GM12891 (cell line): ENCODE data around the gene TRPC4AP.

ENCODE experiments used
- DNase-seq: peaks from one replicate; pipeline ENCODE4 v3.0.0; 2011; ENCODE audit warnings: low spot score; ENCODE audit not compliant: insufficient read length
- FAIRE-seq: peaks from 2 replicates; lab custom pipeline; 2011; peaks lifted over from hg19 to GRCh38; lab: Jason Lieb, UNC
- PAX5 ChIP-seq: IDR thresholded peaks from 2 replicates; pipeline ENCODE4 v1.6.1; 2011; ENCODE audit warnings: low read length, moderate library complexity, mild to moderate bottlenecking; ENCODE audit not compliant: insufficient read depth, severe bottlenecking
- POLR2A ChIP-seq: IDR thresholded peaks from 2 replicates; pipeline ENCODE4 v1.6.1; 2011; ENCODE audit warnings: low read depth, low read length, control low read depth
- POLR2AphosphoS5 ChIP-seq: IDR thresholded peaks from 2 replicates; pipeline ENCODE4 v1.6.1; 2011; ENCODE audit warnings: low read depth, low read length, control low read depth
- POU2F2 ChIP-seq: IDR thresholded peaks from 2 replicates; pipeline ENCODE4 v1.6.1; 2011; ENCODE audit warnings: low read depth, mild to moderate bottlenecking, control low read depth, low read length, moderate library complexity
- SPI1 ChIP-seq: IDR thresholded peaks from 2 replicates; pipeline ENCODE4 v1.6.1; 2011; ENCODE audit warnings: low read depth, low read length, control low read depth
- TAF1 ChIP-seq: IDR thresholded peaks from 2 replicates; pipeline ENCODE4 v1.6.1; 2011; ENCODE audit warnings: low read depth, low read length, control low read depth

The TRPC4AP gene

DNA sequence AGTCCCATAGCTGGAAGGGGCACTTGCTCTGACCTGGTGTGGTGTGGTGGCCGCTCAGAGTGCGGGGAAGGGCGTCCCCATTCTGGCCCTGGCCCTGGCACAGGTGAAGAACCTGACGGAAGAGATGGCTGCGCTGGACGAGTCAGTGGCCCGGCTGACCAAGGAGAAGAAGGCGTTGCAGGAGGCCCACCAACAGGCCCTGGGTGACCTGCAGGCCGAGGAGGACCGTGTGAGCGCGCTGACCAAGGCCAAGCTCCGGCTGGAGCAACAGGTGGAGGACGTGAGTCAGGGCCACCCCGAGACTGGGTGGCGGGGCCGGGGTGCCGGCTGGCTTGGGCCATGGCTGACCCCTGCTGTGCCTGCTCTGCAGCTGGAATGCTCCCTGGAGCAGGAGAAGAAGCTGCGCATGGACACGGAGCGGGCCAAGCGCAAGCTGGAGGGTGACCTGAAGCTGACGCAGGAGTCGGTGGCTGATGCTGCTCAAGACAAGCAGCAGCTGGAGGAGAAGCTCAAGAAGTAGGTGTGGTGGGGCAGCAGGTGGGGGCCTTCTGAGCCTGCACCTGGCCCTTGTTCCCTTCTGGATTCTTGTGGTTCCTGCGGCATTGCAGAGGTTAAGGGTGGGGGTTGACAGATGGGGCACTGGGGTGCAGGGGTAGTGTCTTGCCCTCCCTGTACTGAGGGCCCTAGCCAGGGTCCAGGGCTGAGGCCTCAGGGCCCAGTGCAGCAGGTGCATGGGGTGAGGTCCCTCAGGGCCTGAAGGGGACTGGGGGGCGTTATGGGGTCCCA is 96.2 kb downstream of the TRPC4AP start:
- DNase-seq (no peak), FAIRE-seq (no peak)
- TF ChIP-seq POLR2AphosphoS5 (no peak), POU2F2 (no peak), POLR2A (no peak), TAF1 (no peak), SPI1 (no peak), PAX5 (no peak)

- DNase-seq = no peak
- TF ChIP-seq POU2F2 = no peak
- TF ChIP-seq POLR2AphosphoS5 = no peak
- no peak for FAIRE-seq
Measured at GRCh38 chr20:34995696-34996095, 96.9 kb downstream of the TRPC4AP start.

DNA sequence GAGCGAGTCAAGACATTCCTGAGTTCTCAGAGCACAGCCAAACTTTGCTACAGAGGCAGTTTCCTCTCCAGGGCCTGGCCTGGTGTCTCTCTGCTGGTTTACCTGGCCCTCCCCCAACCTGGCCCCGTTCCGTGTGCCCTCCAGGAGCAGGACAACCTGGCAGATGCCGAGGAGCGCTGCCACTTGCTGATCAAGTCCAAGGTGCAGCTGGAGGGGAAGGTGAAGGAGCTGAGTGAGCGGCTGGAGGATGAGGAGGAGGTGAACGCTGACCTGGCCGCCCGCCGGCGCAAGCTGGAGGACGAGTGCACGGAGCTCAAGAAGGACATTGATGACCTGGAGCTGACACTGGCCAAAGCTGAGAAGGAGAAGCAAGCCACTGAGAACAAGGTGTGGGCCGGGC is 97.4 kb downstream of the TRPC4AP start:
- no peak for DNase-seq
- TF ChIP-seq POU2F2 (no peak), PAX5 (no peak)
- no peak for FAIRE-seq

DNA sequence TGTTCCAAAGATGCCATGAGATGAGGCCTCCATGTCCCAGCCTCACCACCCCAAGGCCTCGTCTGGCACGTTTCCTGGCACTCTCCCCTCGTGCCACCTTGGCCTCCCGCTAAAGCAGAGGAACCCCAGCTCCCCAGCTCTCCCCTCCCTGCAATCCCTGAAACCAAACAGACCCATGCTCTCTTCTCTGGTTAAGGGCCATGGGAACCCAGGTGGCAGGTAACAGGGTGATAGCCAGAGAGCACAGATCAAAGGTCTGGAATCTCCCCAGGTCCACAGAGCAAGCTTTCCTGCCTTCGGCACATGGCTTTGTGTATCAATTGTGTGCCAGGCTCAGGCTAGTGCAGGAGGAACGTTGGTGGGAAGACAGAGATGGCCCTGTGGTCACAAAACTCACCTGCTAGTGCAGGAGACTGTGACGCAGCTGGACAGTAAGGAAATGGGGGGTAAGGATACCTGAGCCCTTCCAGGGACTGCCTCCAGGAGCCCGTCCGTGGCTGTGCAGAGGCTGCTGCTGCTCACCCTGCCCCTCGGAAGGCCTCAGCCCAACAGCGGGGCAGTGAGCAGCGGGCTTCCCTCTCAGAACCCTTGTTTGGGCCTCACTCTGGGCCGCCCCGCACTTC is 98.0 kb downstream of the TRPC4AP start:
- DNase-seq (no peak), FAIRE-seq (no peak)
- TF ChIP-seq PAX5 (no peak), POLR2AphosphoS5 (no peak), SPI1 (no peak), TAF1 (no peak), POLR2A (no peak), POU2F2 (no peak)

- TF ChIP-seq SPI1 (no peak), PAX5 (no peak), POU2F2 (no peak), TAF1 (no peak), POLR2A (no peak), POLR2AphosphoS5 (no peak)
- FAIRE-seq = no peak
- no peak for DNase-seq
Measured at GRCh38 chr20:34993941-34994508, 98.6 kb downstream of the TRPC4AP start.

GRCh38 chr20:34992751-34993417 is 99.7 kb downstream of the TRPC4AP start:
- no peak for DNase-seq
- TF ChIP-seq SPI1 = no peak
- TF ChIP-seq POLR2AphosphoS5 = no peak
- no peak for TF ChIP-seq POLR2A
- no peak for TF ChIP-seq POU2F2
- TF ChIP-seq PAX5 = no peak
- TF ChIP-seq TAF1 = no peak
- no peak for FAIRE-seq

- no peak for TF ChIP-seq TAF1
- no peak for TF ChIP-seq POLR2AphosphoS5
- no peak for TF ChIP-seq POU2F2
- TF ChIP-seq POLR2A = no peak
- FAIRE-seq (no peak), DNase-seq (no peak)
Measured at GRCh38 chr20:34990661-34991214, 101.9 kb downstream of the TRPC4AP start.

DNA sequence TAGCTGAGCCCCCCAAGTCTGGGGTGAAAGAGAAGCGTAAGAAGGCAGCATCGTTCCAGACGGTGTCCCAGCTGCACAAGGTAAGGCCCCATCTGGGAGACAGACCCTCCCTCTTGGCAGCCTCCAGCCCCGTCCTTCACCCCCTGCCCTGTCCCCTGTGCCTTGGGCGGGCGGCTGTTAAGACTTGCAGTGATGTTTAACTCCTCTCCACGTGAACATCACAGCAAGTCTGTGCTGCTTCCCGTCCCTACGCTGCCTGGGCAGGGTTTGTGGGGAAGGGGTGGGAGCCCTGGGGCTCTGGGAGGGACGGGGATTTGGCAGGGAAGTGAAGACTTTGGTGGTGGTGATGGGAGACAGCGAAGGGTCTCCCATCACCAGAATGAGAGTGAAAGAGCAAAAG is 102.4 kb downstream of the TRPC4AP start:
- no peak for FAIRE-seq
- TF ChIP-seq TAF1 = no peak
- no peak for TF ChIP-seq PAX5
- TF ChIP-seq POLR2A = no peak
- TF ChIP-seq SPI1 = no peak
- TF ChIP-seq POU2F2 = no peak
- no peak for TF ChIP-seq POLR2AphosphoS5
- no peak for DNase-seq

DNA sequence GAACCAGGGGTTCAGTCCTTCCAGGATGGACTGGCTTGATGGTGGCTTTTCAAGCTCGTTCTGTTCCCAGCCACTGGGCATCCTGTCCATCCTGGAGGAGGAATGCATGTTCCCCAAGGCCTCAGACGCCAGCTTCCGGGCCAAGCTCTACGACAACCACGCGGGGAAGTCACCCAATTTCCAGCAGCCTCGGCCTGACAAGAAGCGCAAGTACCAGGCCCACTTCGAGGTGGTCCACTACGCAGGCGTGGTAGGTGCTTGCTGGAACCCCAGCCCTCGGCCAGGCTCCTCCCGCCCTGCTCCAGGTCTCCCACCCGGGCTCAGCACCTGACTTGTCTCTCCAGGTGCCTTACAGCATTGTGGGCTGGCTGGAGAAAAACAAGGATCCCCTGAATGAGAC is 102.9 kb downstream of the TRPC4AP start:
- no peak for FAIRE-seq
- TF ChIP-seq POLR2A (no peak), TAF1 (no peak), POLR2AphosphoS5 (no peak), SPI1 (no peak), PAX5 (no peak), POU2F2 (no peak)
- no peak for DNase-seq

DNA sequence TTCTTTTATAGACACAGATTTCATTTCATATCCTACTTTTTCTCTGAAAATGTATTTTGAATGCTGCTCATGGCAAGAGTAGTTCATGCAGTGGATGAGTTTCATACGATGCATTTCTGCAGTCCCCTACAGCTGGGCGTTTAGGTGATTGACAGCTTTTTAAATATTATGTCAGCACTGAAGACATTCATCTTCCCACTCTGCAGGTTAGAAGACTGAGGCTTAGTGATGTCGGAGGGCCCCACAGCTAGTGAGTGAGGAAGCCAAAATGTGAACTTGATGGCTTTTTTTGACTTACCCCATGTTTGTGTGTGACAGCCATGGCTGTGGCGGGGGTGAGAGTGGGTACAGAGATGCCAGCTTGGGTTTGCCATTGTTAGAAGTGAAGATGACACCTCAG is 103.5 kb downstream of the TRPC4AP start:
- no peak for TF ChIP-seq POLR2AphosphoS5
- TF ChIP-seq SPI1 = no peak
- FAIRE-seq = no peak
- no peak for DNase-seq
